DOHH2 (cell line): ENCODE data around the gene IGSF22.

ENCODE experiments used
- CTCF ChIP-seq: fragments of 200-600 bp; sonication (generic); IDR thresholded peaks from one replicate; pipeline ENCODE4 v1.5.1; 2014; ENCODE audit warnings: antibody characterized with exemption, mild to moderate bottlenecking, low read depth, low read length; ENCODE audit not compliant: poor library complexity, severe bottlenecking
- EZH2phosphoT487 ChIP-seq: fragments of 200-600 bp; sonication (generic); IDR thresholded peaks from 2 replicates; pipeline ENCODE4 v1.6.1; 2017; ENCODE audit warnings: borderline replicate concordance, mild to moderate bottlenecking, antibody characterized with exemption, low read length, moderate library complexity, mixed read lengths

- TF ChIP-seq CTCF (no peak), EZH2phosphoT487 (no peak)
Observed at GRCh38 chr11:18710545-18710944, 15.4 kb downstream of the IGSF22 start.
